Measurements from ENCODE around the gene FKBP1B.
"Not testable (repeated sequence)": the region's sequence is repeated elsewhere in the genome, so short reads cannot be mapped to it uniquely, and the experiment has no call there.

Gene FKBP1B

GRCh38 chr2:24038786-24039499 is 10.6 kb upstream of the FKBP1B start:
- Histone ChIP-seq H3K9me3 (ENCODE audit: insufficient read depth, low read length, severe bottlenecking) (no peaks in the 10 kb centered on the region), H3K4me3 (ENCODE audit: low read depth in 1 of 2, low read length in 2 of 2) (no peak overlapping the region), H4K20me1 (ENCODE audit: insufficient read depth, low read length) (peaks cover 5% of the 10 kb centered on the region; the same call in 1 of the 2 replicates), H3K9ac (ENCODE audit: low read depth, low read length) (no peak overlapping the region), H3K27me3 (ENCODE audit: insufficient read depth, low read length, poor library complexity) (no peaks in the 10 kb centered on the region), H3K4me2 (ENCODE audit: insufficient read depth, low read length) (no peak overlapping the region), H3K36me3 (ENCODE audit: insufficient read depth, low read length) (peaks cover 36% of the 10 kb centered on the region), H3K79me2 (ENCODE audit: insufficient read depth, low read length) (peaks cover 77% of the 10 kb centered on the region), H2AFZ (ENCODE audit: low read depth, low read length) (no peak overlapping the region), H3K27ac (ENCODE audit: low read length) (no peak overlapping the region), H3K4me1 (ENCODE audit: insufficient read depth, low read length) (peaks cover 14% of the 10 kb centered on the region; the same call in 1 of the 2 replicates)
- no peak for DNase-seq
- ATAC-seq (ENCODE audit: insufficient read depth, low read depth), result no peak
- TF ChIP-seq EZH2 (IDR thresholded peaks at IDR 0.05; ENCODE audit: borderline replicate concordance, low read depth, low read length, severe bottlenecking), result no peak
- no peak for TF ChIP-seq CTCF (IDR thresholded peaks at IDR 0.05; ENCODE audit: borderline replicate concordance, extremely low read depth, low read length, poor library complexity, severe bottlenecking)

GRCh38 chr2:24040511-24040910 is 9.0 kb upstream of the FKBP1B start:
- Histone ChIP-seq H4K20me1 (ENCODE audit: insufficient read depth, low read length) (peaks cover 6% of the 10 kb centered on the region; the same call in 1 of the 2 replicates), H3K9me3 (ENCODE audit: insufficient read depth, low read length, severe bottlenecking) (no peaks in the 10 kb centered on the region), H3K4me3 (ENCODE audit: low read depth in 1 of 2, low read length in 2 of 2) (no peak overlapping the region), H3K36me3 (ENCODE audit: insufficient read depth, low read length) (peaks cover 33% of the 10 kb centered on the region), H3K27me3 (ENCODE audit: insufficient read depth, low read length, poor library complexity) (no peaks in the 10 kb centered on the region), H3K4me1 (ENCODE audit: insufficient read depth, low read length) (peaks cover 19% of the 10 kb centered on the region), H3K4me2 (ENCODE audit: insufficient read depth, low read length) (no peak overlapping the region), H2AFZ (ENCODE audit: low read depth, low read length) (no peak overlapping the region), H3K79me2 (ENCODE audit: insufficient read depth, low read length) (peaks cover 79% of the 10 kb centered on the region), H3K9ac (ENCODE audit: low read depth, low read length) (no peak overlapping the region), H3K27ac (ENCODE audit: low read length) (no peak overlapping the region)
- TF ChIP-seq CTCF (IDR thresholded peaks at IDR 0.05; ENCODE audit: borderline replicate concordance, extremely low read depth, low read length, poor library complexity, severe bottlenecking) (no peak), EZH2 (IDR thresholded peaks at IDR 0.05; ENCODE audit: borderline replicate concordance, low read depth, low read length, severe bottlenecking) (no peak)
- ATAC-seq (ENCODE audit: insufficient read depth, low read depth), result no peak
- no peak for DNase-seq

- Histone ChIP-seq H3K79me2 (ENCODE audit: insufficient read depth, low read length) (peaks cover 74% of the 10 kb centered on the region), H3K36me3 (ENCODE audit: insufficient read depth, low read length) (peaks cover 13% of the 10 kb centered on the region), H3K4me1 (ENCODE audit: insufficient read depth, low read length) (peaks cover 22% of the 10 kb centered on the region)
- ATAC-seq (ENCODE audit: insufficient read depth, low read depth); H3K4me2 ChIP-seq (ENCODE audit: insufficient read depth, low read length); H4K20me1 ChIP-seq (ENCODE audit: insufficient read depth, low read length); H3K4me3 ChIP-seq (ENCODE audit: low read depth in 1 of 2, low read length in 2 of 2); H3K27me3 ChIP-seq (ENCODE audit: insufficient read depth, low read length, poor library complexity); H3K9ac ChIP-seq (ENCODE audit: low read depth, low read length); H3K9me3 ChIP-seq (ENCODE audit: insufficient read depth, low read length, severe bottlenecking); H2AFZ ChIP-seq (ENCODE audit: low read depth, low read length); DNase-seq; H3K27ac ChIP-seq (ENCODE audit: low read length): not testable (repeated sequence)
These were observed 6.4 kb upstream of the FKBP1B start for GRCh38 chr2:24043133-24043532.

Data from DND-41 (cell line).